GM12891 (cell line): ENCODE results near the gene CENPVL1.

ENCODE experiments used
- DNase-seq: peaks from one replicate; pipeline ENCODE4 v3.0.0; 2011; ENCODE audit warnings: low spot score; ENCODE audit not compliant: insufficient read length
- FAIRE-seq: peaks from 2 replicates; lab custom pipeline; 2011; peaks lifted over from hg19 to GRCh38; lab: Jason Lieb, UNC
- PAX5 ChIP-seq: IDR thresholded peaks from 2 replicates; pipeline ENCODE4 v1.6.1; 2011; ENCODE audit warnings: low read length, moderate library complexity, mild to moderate bottlenecking; ENCODE audit not compliant: insufficient read depth, severe bottlenecking
- POLR2A ChIP-seq: IDR thresholded peaks from 2 replicates; pipeline ENCODE4 v1.6.1; 2011; ENCODE audit warnings: low read depth, low read length, control low read depth
- POLR2AphosphoS5 ChIP-seq: IDR thresholded peaks from 2 replicates; pipeline ENCODE4 v1.6.1; 2011; ENCODE audit warnings: low read depth, low read length, control low read depth
- POU2F2 ChIP-seq: IDR thresholded peaks from 2 replicates; pipeline ENCODE4 v1.6.1; 2011; ENCODE audit warnings: low read depth, mild to moderate bottlenecking, control low read depth, low read length, moderate library complexity
- SPI1 ChIP-seq: IDR thresholded peaks from 2 replicates; pipeline ENCODE4 v1.6.1; 2011; ENCODE audit warnings: low read depth, low read length, control low read depth
- TAF1 ChIP-seq: IDR thresholded peaks from 2 replicates; pipeline ENCODE4 v1.6.1; 2011; ENCODE audit warnings: low read depth, low read length, control low read depth

Gene CENPVL1

DNA sequence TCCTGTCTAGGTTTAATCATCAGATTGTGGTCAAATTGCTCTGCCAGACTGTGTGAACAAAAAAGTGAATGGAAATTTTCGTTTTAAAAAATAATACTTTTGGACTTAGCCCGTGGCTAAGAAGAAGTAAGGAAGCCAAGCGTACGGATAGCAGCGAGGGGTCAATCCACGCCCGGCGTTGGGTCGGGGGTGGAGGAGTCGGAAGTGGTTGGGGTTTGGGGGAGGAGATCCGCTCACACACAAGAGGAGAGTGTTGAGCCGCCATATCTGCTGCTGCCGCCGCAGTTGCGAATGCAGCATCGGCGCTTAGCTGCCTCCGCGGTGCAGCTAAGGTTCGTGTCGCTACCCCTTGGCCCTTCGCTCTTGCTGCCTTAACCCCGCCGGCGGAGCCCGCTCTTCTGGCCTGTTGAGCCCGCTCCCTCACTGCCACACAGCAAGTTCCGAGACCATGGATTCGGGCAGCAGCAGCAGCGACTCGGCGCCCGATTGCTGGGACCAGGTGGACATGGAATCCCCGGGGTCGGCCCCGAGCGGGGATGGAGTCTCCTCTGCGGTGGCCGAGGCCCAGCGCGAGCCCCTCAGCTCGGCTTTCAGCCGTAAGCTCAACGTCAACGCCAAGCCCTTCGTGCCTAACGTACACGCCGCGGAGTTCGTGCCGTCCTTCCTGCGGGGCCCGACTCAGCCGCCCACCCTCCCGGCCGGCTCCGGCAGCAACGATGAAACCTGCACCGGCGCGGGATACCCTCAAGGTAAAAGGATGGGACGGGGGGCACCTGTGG lies 33.1 kb downstream of the CENPVL1 start, which contains the start of gene GSPT2:
Gene GSPT2 (plus strand): TSS at position 264 of the 779 bp plus-strand sequence. CDS start 185 bp downstream, at position 449.
- peak; percentile 30 for DNase-seq
- FAIRE-seq = peak; percentile 94
- TF ChIP-seq POLR2A (peak; percentile 83), TAF1 (peak; percentile 69), POU2F2 (no peak), POLR2AphosphoS5 (peak; percentile 84)

DNA sequence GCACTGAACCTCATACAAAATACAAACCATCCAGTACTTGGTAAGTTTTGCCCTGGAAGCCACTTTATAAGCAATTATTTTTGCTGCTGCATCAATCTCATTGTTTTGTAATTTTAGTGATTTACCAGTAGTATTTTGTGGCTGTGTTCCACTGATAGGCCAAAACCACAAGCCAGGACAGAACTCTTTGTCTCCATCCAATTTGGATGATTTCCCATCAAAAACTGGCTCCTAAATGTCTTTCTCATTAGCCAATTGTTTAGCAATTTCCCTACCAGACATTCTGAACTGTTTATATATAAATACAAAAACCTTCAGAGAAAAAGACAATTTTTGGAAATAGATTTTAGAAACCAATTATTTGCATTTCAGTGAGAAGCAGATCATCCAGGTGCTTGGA lies 37.4 kb downstream of the CENPVL1 start:
- no peak for DNase-seq
- no peak for FAIRE-seq
- TF ChIP-seq POLR2AphosphoS5 (no peak), SPI1 (no peak), TAF1 (no peak), POU2F2 (no peak), POLR2A (no peak), PAX5 (no peak)

DNA sequence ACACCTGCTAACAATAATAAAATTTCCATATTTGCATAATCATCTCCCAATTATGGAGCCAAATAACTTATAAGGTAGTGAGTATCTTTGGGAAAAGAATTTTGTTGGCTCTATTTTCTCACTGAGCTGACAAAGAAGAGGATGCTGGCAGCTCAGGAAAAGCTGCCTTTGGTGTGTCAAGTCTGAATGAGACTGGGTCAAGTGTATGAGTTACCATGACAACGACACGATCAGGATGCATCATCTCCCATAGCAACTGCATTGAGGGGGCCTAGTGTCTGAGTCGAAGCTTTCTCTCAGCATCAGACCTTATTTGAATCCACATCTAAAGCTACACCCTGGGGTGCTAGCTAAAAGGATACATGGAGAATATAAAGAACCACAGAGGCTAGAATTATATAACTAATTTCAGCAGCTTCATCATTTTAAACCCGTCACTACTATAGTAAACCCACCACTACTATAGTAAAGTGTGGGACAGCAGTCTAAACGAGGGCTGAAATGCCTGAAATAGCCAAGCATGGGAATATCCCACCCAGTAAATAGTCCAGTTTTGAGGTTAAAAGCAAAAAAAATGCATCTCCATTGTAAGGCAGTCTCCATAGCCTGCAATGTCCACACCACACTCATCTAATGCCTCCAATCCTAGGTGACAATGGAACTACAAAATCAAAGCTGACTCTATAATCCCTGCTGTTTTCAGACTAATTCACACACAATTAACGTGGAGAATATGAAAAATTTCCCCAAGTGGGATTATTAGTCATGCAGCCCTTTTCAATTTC lies 48.9 kb downstream of the CENPVL1 start:
- TF ChIP-seq TAF1 (no peak), POU2F2 (no peak), POLR2AphosphoS5 (no peak), SPI1 (no peak), POLR2A (no peak), PAX5 (no peak)
- DNase-seq = no peak
- FAIRE-seq = no peak

DNA sequence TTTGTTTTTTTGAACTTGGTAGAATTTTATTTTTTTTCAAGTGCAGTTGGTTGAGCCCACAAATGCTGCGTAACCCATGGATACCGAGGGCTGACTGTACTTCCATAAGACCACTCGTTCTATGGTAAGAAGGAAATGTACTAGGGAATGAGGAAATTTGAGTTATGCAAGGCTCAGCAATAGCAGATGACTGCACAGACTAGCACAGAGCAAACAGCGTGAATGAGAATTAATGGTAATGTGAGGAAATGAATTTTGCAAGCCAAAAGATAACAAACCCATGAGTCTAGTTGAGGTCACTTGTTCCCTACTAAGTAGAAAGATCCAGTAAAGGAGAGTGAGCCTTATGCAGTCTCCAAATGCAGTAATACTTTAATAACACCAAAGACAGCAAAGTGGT lies 50.3 kb downstream of the CENPVL1 start:
- TF ChIP-seq POLR2A (no peak), POLR2AphosphoS5 (no peak), TAF1 (no peak), SPI1 (no peak), PAX5 (no peak), POU2F2 (no peak)
- no peak for DNase-seq
- no peak for FAIRE-seq
